AG09309 (cell line): Measurements from ENCODE around the gene ARG1.

Source experiments
- DNase-seq: peaks from one replicate; pipeline ENCODE4 v3.0.0-alpha.2; 2010; ENCODE audit warnings: low read depth
- H3K4me3 ChIP-seq: 2 replicates; pipeline ENCODE4 v1.5.1; 2011; ENCODE audit warnings: mild to moderate bottlenecking, low read depth, low read length, moderate library complexity; ENCODE audit not compliant: control insufficient read depth
- CTCF ChIP-seq: IDR thresholded peaks from 2 replicates; pipeline ENCODE4 v1.5.1; 2011; ENCODE audit warnings: mild to moderate bottlenecking, low read depth, low read length, inconsistent platforms; ENCODE audit not compliant: insufficient read depth, control insufficient read depth; ENCODE audit errors: missing control alignments

Gene ARG1

GRCh38 chr6:131600716-131601115 lies 27.7 kb downstream of the ARG1 start:
- no peak overlapping the region for H3K4me3 ChIP-seq
- DNase-seq: no peak
- no peak for TF ChIP-seq CTCF

- DNase-seq: peak; percentile 66
- no peak for TF ChIP-seq CTCF
- no peak overlapping the region for H3K4me3 ChIP-seq
These were observed 29.8 kb downstream of the ARG1 start for GRCh38 chr6:131602781-131603312.

- no peak for TF ChIP-seq CTCF
- H3K4me3 ChIP-seq: no peak overlapping the region
- DNase-seq: no peak
These were observed 40.4 kb downstream of the ARG1 start for GRCh38 chr6:131613296-131613925.

- no peak for DNase-seq
- TF ChIP-seq CTCF: no peak
These were observed 42.2 kb downstream of the ARG1 start for GRCh38 chr6:131615275-131615674.

GRCh38 chr6:131627724-131628682 lies 55.0 kb downstream of the ARG1 start, which contains the start of gene MED23:
Gene MED23, minus strand, starts transcription at chr6:131628242. Its CDS starts 193 bp downstream, at chr6:131628049.
- TF ChIP-seq CTCF: peak; percentile 99
- H3K4me3 ChIP-seq: peak within 1 kb of the TSS; percentile 68
- peak; percentile 77 for DNase-seq

More at GRCh38 chr6:131615275-131615674, 42.2 kb downstream of the ARG1 start:
- no peak overlapping the region for H3K4me3 ChIP-seq

GRCh38 chr6:131628726-131629125 lies 55.7 kb downstream of the ARG1 start:
- H3K4me3 ChIP-seq: no peak overlapping the region
- TF ChIP-seq CTCF: no peak
- DNase-seq: no peak
